Measurements from ENCODE around the gene TMEM123. TPM values are rescaled to one million over a fixed set of nuclear protein-coding genes. Genes with fewer than 3 reads are reported as not detected.

Gene TMEM123
- total RNA-seq, 1 experiment from 2014 or later, result 236 TPM

- no TSS peak for BruUV-seq (replicated peaks)
- H3K9me3 Mint-ChIP-seq (ENCODE audit: low read depth, unreplicated experiment), result no peaks in the 10 kb centered on the region
- H3K27ac Mint-ChIP-seq (ENCODE audit: unreplicated experiment), result no peak overlapping the region
- intact Hi-C loops (cut with micrococcal nuclease; ENCODE audit: unreplicated experiment), result no loop called here
- H3K27me3 Mint-ChIP-seq (ENCODE audit: unreplicated experiment), result no peaks in the 10 kb centered on the region
- peaks cover 21% of the 10 kb centered on the region for H3K36me3 Mint-ChIP-seq (ENCODE audit: insufficient read depth, unreplicated experiment)
- DNase-seq, result no peak
- no peak overlapping the region for H3K4me3 Mint-ChIP-seq (ENCODE audit: low read depth, unreplicated experiment)
- H3K4me1 Mint-ChIP-seq (ENCODE audit: low read depth, unreplicated experiment), result peaks cover 12% of the 10 kb centered on the region
- TF ChIP-seq CTCF (IDR thresholded peaks at IDR 0.05; ENCODE audit: unreplicated experiment), result peak; percentile 33
- CTCF ChIA-PET, result interaction anchor here (0.8 to 1.0 kb wide), 2 partner anchors 245 to 246 kb away, joined by 3 read pairs; no protein-coding TSS in a partner anchor
Observed at GRCh38 chr11:102367364-102367763, 85.2 kb downstream of the TMEM123 start.

- intact Hi-C loops (cut with micrococcal nuclease; ENCODE audit: unreplicated experiment), result no loop called here
- peaks cover 41% of the 10 kb centered on the region for H3K36me3 Mint-ChIP-seq (ENCODE audit: insufficient read depth, unreplicated experiment)
- no peaks in the 10 kb centered on the region for H3K9me3 Mint-ChIP-seq (ENCODE audit: low read depth, unreplicated experiment)
- H3K27ac Mint-ChIP-seq (ENCODE audit: unreplicated experiment), result peak overlapping the region; percentile 34
- CTCF ChIA-PET, result no interaction called here
- peaks cover 12% of the 10 kb centered on the region for H3K4me1 Mint-ChIP-seq (ENCODE audit: low read depth, unreplicated experiment)
- no TSS peak for BruUV-seq (replicated peaks)
- no peak overlapping the region for H3K4me3 Mint-ChIP-seq (ENCODE audit: low read depth, unreplicated experiment)
- no peaks in the 10 kb centered on the region for H3K27me3 Mint-ChIP-seq (ENCODE audit: unreplicated experiment)
- TF ChIP-seq CTCF (IDR thresholded peaks at IDR 0.05; ENCODE audit: unreplicated experiment), result no peak
- no peak for DNase-seq
Observed at GRCh38 chr11:102364991-102365390, 87.6 kb downstream of the TMEM123 start.

DNA sequence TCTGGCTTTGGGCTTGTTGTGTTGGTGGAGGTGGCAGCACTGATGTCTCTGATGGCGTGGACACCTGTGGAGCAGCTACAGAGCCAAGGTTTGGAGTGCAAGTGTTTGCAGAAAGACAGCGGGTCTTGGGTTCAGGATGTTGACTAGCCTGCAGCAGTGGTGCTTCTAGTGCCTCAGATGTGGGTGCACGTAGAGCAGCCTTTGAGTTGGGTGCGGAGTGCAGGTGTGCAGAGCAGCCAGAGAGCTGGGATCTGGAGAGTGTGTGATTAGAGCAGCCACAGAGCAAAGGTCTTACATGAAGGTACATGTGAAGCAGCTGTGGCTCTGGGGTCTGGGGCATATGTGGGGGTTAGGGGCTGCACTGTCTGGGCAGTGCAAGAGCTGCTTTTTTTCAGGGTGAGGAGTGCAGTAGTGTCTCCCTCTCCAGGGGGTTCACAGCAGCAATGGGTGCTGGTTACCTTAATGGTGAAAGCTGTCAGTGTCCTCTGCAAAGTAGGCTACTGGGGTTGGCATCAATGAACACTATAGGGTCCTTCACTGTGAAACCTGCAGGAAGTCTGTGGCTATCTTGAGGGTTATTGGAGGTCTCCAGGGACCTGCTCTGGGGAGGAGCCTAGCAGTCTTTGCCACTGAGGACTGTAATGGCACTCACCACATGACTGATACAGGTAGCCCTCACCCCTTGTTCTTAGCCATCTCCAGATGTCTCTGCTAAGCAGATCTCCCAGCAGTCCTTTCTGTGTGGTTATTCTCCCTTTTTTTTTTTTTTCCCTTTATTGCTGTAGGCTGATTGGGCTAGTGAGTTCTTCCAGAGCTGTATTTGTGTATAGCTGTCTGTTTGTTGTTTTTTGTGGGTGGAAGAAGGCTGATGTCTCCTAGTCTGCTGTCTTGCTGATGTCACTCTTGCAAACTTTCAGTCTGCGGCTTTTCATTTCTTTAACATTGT is 91.2 kb downstream of the TMEM123 start:
- intact Hi-C loops (cut with micrococcal nuclease; ENCODE audit: unreplicated experiment), result no loop called here
- DNase-seq, result no peak
- no peak overlapping the region for H3K27ac Mint-ChIP-seq (ENCODE audit: unreplicated experiment)
- CTCF ChIA-PET, result no interaction called here
- no peak overlapping the region for H3K4me3 Mint-ChIP-seq (ENCODE audit: low read depth, unreplicated experiment)
- no peaks in the 10 kb centered on the region for H3K9me3 Mint-ChIP-seq (ENCODE audit: low read depth, unreplicated experiment)
- TF ChIP-seq CTCF (IDR thresholded peaks at IDR 0.05; ENCODE audit: unreplicated experiment), result no peak
- H3K27me3 Mint-ChIP-seq (ENCODE audit: unreplicated experiment), result no peaks in the 10 kb centered on the region
- peaks cover 22% of the 10 kb centered on the region for H3K4me1 Mint-ChIP-seq (ENCODE audit: low read depth, unreplicated experiment)
- peaks cover 50% of the 10 kb centered on the region for H3K36me3 Mint-ChIP-seq (ENCODE audit: insufficient read depth, unreplicated experiment)
- no TSS peak for BruUV-seq (replicated peaks)

GRCh38 chr11:102360681-102361080 is 91.9 kb downstream of the TMEM123 start:
- no peak for DNase-seq
- CTCF ChIA-PET, result interaction anchor here (0.7 kb wide), 1 partner anchor 16 kb away, joined by 3 read pairs; no protein-coding TSS in a partner anchor
- Mint-ChIP-seq H3K4me3 (ENCODE audit: low read depth, unreplicated experiment) (no peak overlapping the region), H3K36me3 (ENCODE audit: insufficient read depth, unreplicated experiment) (peaks cover 44% of the 10 kb centered on the region), H3K27ac (ENCODE audit: unreplicated experiment) (peak overlapping the region; percentile 36), H3K27me3 (ENCODE audit: unreplicated experiment) (no peaks in the 10 kb centered on the region), H3K4me1 (ENCODE audit: low read depth, unreplicated experiment) (peaks cover 22% of the 10 kb centered on the region), H3K9me3 (ENCODE audit: low read depth, unreplicated experiment) (no peaks in the 10 kb centered on the region)
- no peak for TF ChIP-seq CTCF (IDR thresholded peaks at IDR 0.05; ENCODE audit: unreplicated experiment)
- BruUV-seq (replicated peaks), result no TSS peak
- intact Hi-C loops (cut with micrococcal nuclease; ENCODE audit: unreplicated experiment), result no loop called here

Measured in Calu3 (cell line).